ENCODE results near the gene CDC7. TPM values are rescaled to one million over a fixed set of nuclear protein-coding genes. Genes with fewer than 3 reads are reported as not detected.

The CDC7 gene
- total and polyA plus RNA-seq, 2 donors (not counting 1 experiment from before 2014, with no cell fraction given), result 3.1 to 5.1 TPM

DNA sequence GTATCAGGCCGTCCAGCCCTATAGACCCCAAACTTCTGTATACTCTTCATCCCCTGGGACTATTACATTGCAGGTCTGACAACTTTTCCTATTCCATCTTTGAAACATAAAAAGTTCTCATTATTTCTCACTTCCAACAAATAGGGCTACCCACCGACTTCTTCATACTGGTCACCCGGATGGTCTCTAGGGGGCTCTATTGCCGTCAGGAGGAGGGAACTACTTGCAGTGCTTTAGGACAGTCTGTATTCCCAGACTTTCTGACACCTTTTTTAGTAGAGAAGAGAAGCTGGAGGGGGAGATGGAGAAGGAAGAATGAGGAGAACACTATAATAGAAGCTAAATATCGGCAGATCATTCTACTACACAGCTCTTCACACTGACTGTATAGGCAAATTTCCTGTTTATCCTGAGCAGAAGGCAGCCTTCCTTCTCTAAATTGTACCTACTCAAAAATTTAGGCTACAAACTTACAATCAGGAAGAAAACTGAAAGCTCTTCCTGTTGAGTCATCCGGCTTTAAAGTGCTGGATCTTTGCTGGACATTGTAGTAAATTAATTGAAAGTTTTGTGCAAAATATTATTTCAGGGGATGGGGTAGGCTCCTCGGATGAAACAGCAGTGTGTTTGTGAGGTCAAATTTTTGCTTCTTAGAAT is 54.6 kb downstream of the CDC7 start:
- peak in 1 of 2 donors; percentile 59 for DNase-seq (ENCODE audit: low read depth in 2 of 2)
- H3K36me3 ChIP-seq (ENCODE audit: control insufficient read depth, insufficient read depth, low read length), result no peaks in the 10 kb centered on the region
- TF ChIP-seq, protein P1, sequence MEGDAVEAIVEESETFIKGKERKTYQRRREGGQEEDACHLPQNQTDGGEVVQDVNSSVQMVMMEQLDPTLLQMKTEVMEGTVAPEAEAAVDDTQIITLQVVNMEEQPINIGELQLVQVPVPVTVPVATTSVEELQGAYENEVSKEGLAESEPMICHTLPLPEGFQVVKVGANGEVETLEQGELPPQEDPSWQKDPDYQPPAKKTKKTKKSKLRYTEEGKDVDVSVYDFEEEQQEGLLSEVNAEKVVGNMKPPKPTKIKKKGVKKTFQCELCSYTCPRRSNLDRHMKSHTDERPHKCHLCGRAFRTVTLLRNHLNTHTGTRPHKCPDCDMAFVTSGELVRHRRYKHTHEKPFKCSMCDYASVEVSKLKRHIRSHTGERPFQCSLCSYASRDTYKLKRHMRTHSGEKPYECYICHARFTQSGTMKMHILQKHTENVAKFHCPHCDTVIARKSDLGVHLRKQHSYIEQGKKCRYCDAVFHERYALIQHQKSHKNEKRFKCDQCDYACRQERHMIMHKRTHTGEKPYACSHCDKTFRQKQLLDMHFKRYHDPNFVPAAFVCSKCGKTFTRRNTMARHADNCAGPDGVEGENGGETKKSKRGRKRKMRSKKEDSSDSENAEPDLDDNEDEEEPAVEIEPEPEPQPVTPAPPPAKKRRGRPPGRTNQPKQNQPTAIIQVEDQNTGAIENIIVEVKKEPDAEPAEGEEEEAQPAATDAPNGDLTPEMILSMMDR (conservative IDR thresholded peaks at IDR 0.05 in 1 of 2, IDR thresholded peaks at IDR 0.05 in 1 of 2; ENCODE audit: low read depth in 1 of 2, low read length in 2 of 2), result peak in 1 of 2 donors; percentile 31
- TF ChIP-seq EZH2 (IDR thresholded peaks at IDR 0.05; ENCODE audit: low read length, missing control alignments), result no peak
- no peaks in the 10 kb centered on the region for H3K27me3 ChIP-seq (ENCODE audit: control insufficient read depth, insufficient read depth, low read length)
- no peaks in the 10 kb centered on the region for H3K79me2 ChIP-seq (ENCODE audit: control insufficient read depth, insufficient read depth, low read length)
- H3K4me2 ChIP-seq (ENCODE audit: extremely low read depth, insufficient read depth, low read length), result no peak overlapping the region
- H3K9ac ChIP-seq (ENCODE audit: insufficient read depth, low read length), result no peak overlapping the region
- no peak overlapping the region for H3K4me3 ChIP-seq (replicated peaks in 1 of 4; ENCODE audit: control extremely low read depth in 1 of 4, insufficient read depth in 1 of 4, low read depth in 3 of 4, low read length in 4 of 4)
- H4K20me1 ChIP-seq (ENCODE audit: control insufficient read depth, extremely low read depth, insufficient read depth, low read length), result no peaks in the 10 kb centered on the region
- H2AFZ ChIP-seq (ENCODE audit: low read length), result peak overlapping the region; percentile 48
- peak overlapping the region; percentile 54 for H3K27ac ChIP-seq (ENCODE audit: insufficient read depth, low read length)
- H3K9me3 ChIP-seq (ENCODE audit: control insufficient read depth, insufficient read depth, low read depth, low read length), result no peaks in the 10 kb centered on the region
- peaks cover 20% of the 10 kb centered on the region for H3K4me1 ChIP-seq (ENCODE audit: control insufficient read depth, extremely low read depth, insufficient read depth, low read length)

DNA sequence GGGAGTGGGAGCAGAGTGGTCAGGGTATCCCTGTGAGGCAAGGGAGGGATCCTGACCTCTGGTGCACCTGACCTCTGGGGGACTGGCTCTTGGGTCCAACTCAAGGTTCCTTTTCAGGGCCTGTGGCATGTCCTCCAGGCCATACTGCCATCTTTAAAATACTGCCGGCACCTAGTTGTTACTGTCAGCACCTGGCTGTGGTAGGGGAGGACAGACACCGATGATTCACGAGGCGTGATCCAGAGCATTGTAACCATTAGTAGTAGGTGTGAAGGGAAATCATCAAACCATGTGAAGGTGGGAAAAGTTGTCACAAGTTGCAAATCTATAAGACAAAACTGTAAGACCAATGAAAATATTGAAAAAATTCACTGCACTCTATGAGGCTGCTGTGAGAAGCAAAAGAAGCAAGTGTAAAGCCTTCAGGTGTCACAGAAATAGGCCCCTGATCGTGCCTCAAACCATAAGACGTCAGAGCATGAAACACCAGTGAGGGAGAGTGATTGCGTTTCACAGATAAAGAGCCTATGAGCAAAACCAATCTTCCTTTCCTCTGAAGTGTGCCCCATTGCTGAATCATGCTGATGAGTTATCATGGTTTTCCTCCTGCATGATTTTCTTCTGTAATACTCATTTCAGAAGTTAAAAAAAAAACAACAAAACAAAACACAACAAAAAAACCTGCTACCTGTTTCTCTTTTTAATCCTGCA is 55.3 kb downstream of the CDC7 start:
- Histone ChIP-seq H3K4me2 (ENCODE audit: extremely low read depth, insufficient read depth, low read length) (no peak overlapping the region), H3K4me1 (ENCODE audit: control insufficient read depth, extremely low read depth, insufficient read depth, low read length) (peaks cover 20% of the 10 kb centered on the region), H4K20me1 (ENCODE audit: control insufficient read depth, extremely low read depth, insufficient read depth, low read length) (no peaks in the 10 kb centered on the region), H3K4me3 (replicated peaks in 1 of 4; ENCODE audit: control extremely low read depth in 1 of 4, insufficient read depth in 1 of 4, low read depth in 3 of 4, low read length in 4 of 4) (no peak overlapping the region), H3K36me3 (ENCODE audit: control insufficient read depth, insufficient read depth, low read length) (no peaks in the 10 kb centered on the region), H3K9ac (ENCODE audit: insufficient read depth, low read length) (no peak overlapping the region), H3K9me3 (ENCODE audit: control insufficient read depth, insufficient read depth, low read depth, low read length) (no peaks in the 10 kb centered on the region), H3K79me2 (ENCODE audit: control insufficient read depth, insufficient read depth, low read length) (no peaks in the 10 kb centered on the region), H3K27ac (ENCODE audit: insufficient read depth, low read length) (peak overlapping the region; percentile 54), H3K27me3 (ENCODE audit: control insufficient read depth, insufficient read depth, low read length) (no peaks in the 10 kb centered on the region), H2AFZ (ENCODE audit: low read length) (no peak overlapping the region)
- peak; percentile 88 to 90 for DNase-seq (ENCODE audit: low read depth in 2 of 2)
- TF ChIP-seq, protein P1 (conservative IDR thresholded peaks at IDR 0.05 in 1 of 2, IDR thresholded peaks at IDR 0.05 in 1 of 2; ENCODE audit: low read depth in 1 of 2, low read length in 2 of 2), result no peak
- no peak for TF ChIP-seq EZH2 (IDR thresholded peaks at IDR 0.05; ENCODE audit: low read length, missing control alignments)

DNA sequence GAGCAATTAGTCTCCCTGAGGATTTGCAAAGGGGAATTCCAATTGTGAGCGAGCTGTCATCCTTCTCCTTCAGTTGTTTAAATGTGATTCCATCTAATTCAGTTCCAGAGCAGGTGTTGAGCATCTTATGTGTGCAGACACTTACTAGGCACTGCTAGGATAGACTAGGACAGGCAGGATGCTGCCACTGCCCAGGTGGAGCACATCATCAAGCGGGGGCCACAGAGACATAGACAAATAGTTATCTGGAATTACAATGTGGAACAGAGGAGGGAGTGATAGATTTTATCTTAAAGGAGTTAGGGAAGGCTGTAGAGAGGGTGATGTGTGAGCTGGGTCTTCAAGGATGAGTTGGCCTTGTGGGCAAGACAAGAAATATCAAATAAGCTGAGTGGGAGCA is 55.9 kb downstream of the CDC7 start:
- Histone ChIP-seq H3K36me3 (ENCODE audit: control insufficient read depth, insufficient read depth, low read length) (no peaks in the 10 kb centered on the region), H3K4me1 (ENCODE audit: control insufficient read depth, extremely low read depth, insufficient read depth, low read length) (peaks cover 20% of the 10 kb centered on the region), H3K27ac (ENCODE audit: insufficient read depth, low read length) (peak overlapping the region; percentile 18), H3K9ac (ENCODE audit: insufficient read depth, low read length) (no peak overlapping the region), H3K27me3 (ENCODE audit: control insufficient read depth, insufficient read depth, low read length) (no peaks in the 10 kb centered on the region), H3K79me2 (ENCODE audit: control insufficient read depth, insufficient read depth, low read length) (no peaks in the 10 kb centered on the region), H3K4me3 (replicated peaks in 1 of 4; ENCODE audit: control extremely low read depth in 1 of 4, insufficient read depth in 1 of 4, low read depth in 3 of 4, low read length in 4 of 4) (no peak overlapping the region), H2AFZ (ENCODE audit: low read length) (no peak overlapping the region), H4K20me1 (ENCODE audit: control insufficient read depth, extremely low read depth, insufficient read depth, low read length) (no peaks in the 10 kb centered on the region), H3K9me3 (ENCODE audit: control insufficient read depth, insufficient read depth, low read depth, low read length) (no peaks in the 10 kb centered on the region), H3K4me2 (ENCODE audit: extremely low read depth, insufficient read depth, low read length) (no peak overlapping the region)
- no peak for TF ChIP-seq EZH2 (IDR thresholded peaks at IDR 0.05; ENCODE audit: low read length, missing control alignments)
- TF ChIP-seq, protein P1 (conservative IDR thresholded peaks at IDR 0.05 in 1 of 2, IDR thresholded peaks at IDR 0.05 in 1 of 2; ENCODE audit: low read depth in 1 of 2, low read length in 2 of 2), result no peak
- no peak for DNase-seq (ENCODE audit: low read depth in 2 of 2)
